Hepatocyte (in vitro differentiated cells): ENCODE results near the gene RBL2. TPM values are rescaled to one million over a fixed set of nuclear protein-coding genes. Genes with fewer than 3 reads are reported as not detected.
"Not testable (repeated sequence)": the region's sequence is repeated elsewhere in the genome, so short reads cannot be mapped to it uniquely, and the experiment has no call there.

Source experiments
- DNase-seq: peaks from one replicate; pipeline ENCODE4 v3.0.0-alpha.2; 2016; ENCODE audit warnings: low spot score
- H2AFZ ChIP-seq: fragments of 200-600 bp; sonication (generic); 2 replicates; pipeline ENCODE4 v1.6.0; 2016; ENCODE audit warnings: antibody characterized with exemption, mild to moderate bottlenecking
- H3K27ac ChIP-seq: fragments of 200-600 bp; sonication (generic); 2 replicates; pipeline ENCODE4 v1.5.1; 2016; ENCODE audit warnings: mild to moderate bottlenecking
- H3K27me3 ChIP-seq: fragments of 200-600 bp; sonication (generic); 2 replicates; pipeline ENCODE4 v1.6.1; 2016
- H3K36me3 ChIP-seq: fragments of 200-600 bp; sonication (generic); replicated peaks from 2 replicates; pipeline ENCODE4 v1.5.1; 2016; ENCODE audit warnings: low read depth; ENCODE audit not compliant: insufficient read depth
- H3K4me1 ChIP-seq: fragments of 200-600 bp; sonication (generic); 2 replicates; pipeline ENCODE4 v1.5.1; 2016; ENCODE audit warnings: mild to moderate bottlenecking, moderate library complexity; ENCODE audit not compliant: insufficient read depth
- H3K4me2 ChIP-seq: fragments of 200-600 bp; sonication (generic); 2 replicates; pipeline ENCODE4 v1.6.0; 2016
- H3K4me3 ChIP-seq: fragments of 200-600 bp; sonication (generic); 2 replicates; pipeline ENCODE4 v1.5.1; 2016; ENCODE audit warnings: mild to moderate bottlenecking
- H3K79me2 ChIP-seq: fragments of 200-600 bp; sonication (generic); 2 replicates; pipeline ENCODE4 v1.6.0; 2017; ENCODE audit warnings: mild to moderate bottlenecking
- H3K9me2 ChIP-seq: fragments of 200-600 bp; sonication (generic); replicated peaks from 2 replicates; pipeline ENCODE4 v1.6.0; 2017; ENCODE audit warnings: mild to moderate bottlenecking; ENCODE audit not compliant: insufficient read depth
- H3K9me3 ChIP-seq: fragments of 200-600 bp; sonication (generic); 2 replicates; pipeline ENCODE4 v1.5.1; 2016; ENCODE audit warnings: low read depth, mild to moderate bottlenecking
- H4K20me1 ChIP-seq: fragments of 200-600 bp; sonication (generic); 2 replicates; pipeline ENCODE4 v1.6.0; 2016; ENCODE audit warnings: mild to moderate bottlenecking; ENCODE audit not compliant: insufficient read depth, poor library complexity, severe bottlenecking
- EZH2 ChIP-seq: fragments of 200-600 bp; sonication (generic); IDR thresholded peaks from 2 replicates; pipeline ENCODE4 v1.6.1; 2016; ENCODE audit warnings: antibody characterized with exemption, mild to moderate bottlenecking, borderline replicate concordance
- EZH2phosphoT487 ChIP-seq: fragments of 200-600 bp; sonication (generic); IDR thresholded peaks from one replicate; pipeline ENCODE4 v1.6.1; 2018; ENCODE audit warnings: antibody characterized with exemption, mild to moderate bottlenecking, low read depth, moderate library complexity; ENCODE audit not compliant: unreplicated experiment, severe bottlenecking
- WGBS: methylation state at CpG from one replicate; pipeline ENCODE4 v1.1.6; 2016; ENCODE audit warnings: low lambda C conversion rate; ENCODE audit errors: missing lambda C conversion rate; 5-methylcytosine and 5-hydroxymethylcytosine counted together
- polyA plus RNA-seq: library from polyadenylated mRNA; unstranded; fragments of >200 nt; fragmentation: Nextera tagmentation; extraction: Ambion mirVana; gene quantifications from 2 replicates; pipeline ENCODE4 v1.2.1, GENCODE V29; 2016
- small RNA-seq: library from RNA; depleted of rRNA; stranded (forward); fragments of <200 nt; gene quantifications from one replicate; pipeline ENCODE3, GENCODE V24; 2014
- total RNA-seq: library from RNA; depleted of rRNA; stranded (reverse); fragments of >200 nt; gene quantifications from 2 replicates; pipeline ENCODE4 v1.2.3, GENCODE V29; 2014
- TF ChIP-seq, protein P1 (sequence below): fragments of 200-600 bp; sonication (generic); IDR thresholded peaks from 2 replicates; pipeline ENCODE4 v1.5.1; 2016; ENCODE audit warnings: antibody characterized with exemption, mild to moderate bottlenecking; ENCODE audit not compliant: poor library complexity

Gene RBL2
- total and polyA plus RNA-seq, 2 experiments from 2014 or later, result 17.3 to 48.8 TPM

DNA sequence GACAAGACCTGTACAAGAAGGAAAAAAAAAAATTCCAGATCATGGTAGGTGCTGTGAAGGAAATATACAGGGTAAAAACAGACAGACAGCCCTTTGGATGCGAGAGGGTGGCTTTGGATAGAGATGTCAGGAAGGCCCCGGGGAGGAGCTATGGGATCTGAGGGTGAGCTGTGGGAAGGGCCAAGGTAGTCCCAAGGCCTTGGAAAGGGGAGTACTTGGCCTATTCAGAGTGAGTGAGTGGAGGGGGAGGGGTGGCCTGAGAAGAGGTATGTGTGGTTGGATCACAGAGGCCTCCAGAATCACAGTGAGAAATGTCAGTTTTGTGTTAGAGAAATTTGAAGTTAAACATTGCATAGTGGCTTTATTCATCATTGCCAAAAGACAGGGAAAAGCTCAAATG is 99.9 kb downstream of the RBL2 start:
- H4K20me1 ChIP-seq, result no peaks in the 10 kb centered on the region
- no peak overlapping the region for H3K27ac ChIP-seq
- H3K4me1 ChIP-seq, result no peaks in the 10 kb centered on the region
- H3K27me3 ChIP-seq, result no peaks in the 10 kb centered on the region
- H3K36me3 ChIP-seq, result no peaks in the 10 kb centered on the region
- 69% methylated on average over 2 of the region's 2 CpGs for WGBS
- no peak overlapping the region for H2AFZ ChIP-seq
- no peaks in the 10 kb centered on the region for H3K79me2 ChIP-seq
- DNase-seq, result no peak
- no peak overlapping the region for H3K4me2 ChIP-seq
- no peak for TF ChIP-seq EZH2phosphoT487
- TF ChIP-seq, protein P1, sequence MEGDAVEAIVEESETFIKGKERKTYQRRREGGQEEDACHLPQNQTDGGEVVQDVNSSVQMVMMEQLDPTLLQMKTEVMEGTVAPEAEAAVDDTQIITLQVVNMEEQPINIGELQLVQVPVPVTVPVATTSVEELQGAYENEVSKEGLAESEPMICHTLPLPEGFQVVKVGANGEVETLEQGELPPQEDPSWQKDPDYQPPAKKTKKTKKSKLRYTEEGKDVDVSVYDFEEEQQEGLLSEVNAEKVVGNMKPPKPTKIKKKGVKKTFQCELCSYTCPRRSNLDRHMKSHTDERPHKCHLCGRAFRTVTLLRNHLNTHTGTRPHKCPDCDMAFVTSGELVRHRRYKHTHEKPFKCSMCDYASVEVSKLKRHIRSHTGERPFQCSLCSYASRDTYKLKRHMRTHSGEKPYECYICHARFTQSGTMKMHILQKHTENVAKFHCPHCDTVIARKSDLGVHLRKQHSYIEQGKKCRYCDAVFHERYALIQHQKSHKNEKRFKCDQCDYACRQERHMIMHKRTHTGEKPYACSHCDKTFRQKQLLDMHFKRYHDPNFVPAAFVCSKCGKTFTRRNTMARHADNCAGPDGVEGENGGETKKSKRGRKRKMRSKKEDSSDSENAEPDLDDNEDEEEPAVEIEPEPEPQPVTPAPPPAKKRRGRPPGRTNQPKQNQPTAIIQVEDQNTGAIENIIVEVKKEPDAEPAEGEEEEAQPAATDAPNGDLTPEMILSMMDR, result no peak
- TF ChIP-seq EZH2, result no peak
- no peaks in the 10 kb centered on the region for H3K9me2 ChIP-seq
- H3K4me3 ChIP-seq, result no peak overlapping the region
- no peaks in the 10 kb centered on the region for H3K9me3 ChIP-seq

DNA sequence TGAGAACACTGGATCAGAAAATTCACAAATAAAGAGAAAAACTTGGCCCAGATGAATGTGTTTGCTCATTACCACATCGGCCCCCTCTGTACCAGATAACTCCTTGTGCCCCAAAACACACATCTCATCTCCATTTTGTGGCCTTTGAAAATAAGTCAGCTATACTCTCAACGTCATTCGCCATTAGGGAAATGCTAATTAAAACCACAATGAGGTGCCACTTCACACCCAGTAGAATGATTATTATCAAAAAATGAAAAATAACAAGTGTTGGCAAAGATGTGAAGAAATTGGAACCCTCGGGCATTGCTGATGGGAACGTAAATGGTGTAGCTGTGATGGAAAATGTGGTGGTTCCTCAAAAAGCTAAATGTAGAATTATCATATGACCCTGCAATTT is 103.4 kb downstream of the RBL2 start:
- no peaks in the 10 kb centered on the region for H3K9me3 ChIP-seq
- WGBS, result 93% methylated on average over 5 of the region's 5 CpGs

GRCh38 chr16:53539346-53539745 is 105.1 kb downstream of the RBL2 start:
- not testable (repeated sequence) for H3K4me1 ChIP-seq, DNase-seq, H3K27me3 ChIP-seq, H3K79me2 ChIP-seq, H3K4me2 ChIP-seq, H4K20me1 ChIP-seq, H3K4me3 ChIP-seq, H2AFZ ChIP-seq, H3K9me2 ChIP-seq, H3K36me3 ChIP-seq, H3K27ac ChIP-seq, H3K9me3 ChIP-seq
- 100% methylated on average over 1 of the region's 27 CpGs for WGBS

More for the DNA sequence above, 103.4 kb downstream of the RBL2 start:
- Histone ChIP-seq H2AFZ (no peak overlapping the region), H3K27ac (no peak overlapping the region), H3K36me3 (no peaks in the 10 kb centered on the region), H3K4me2 (no peak overlapping the region), H3K79me2 (no peaks in the 10 kb centered on the region), H3K9me2 (no peaks in the 10 kb centered on the region), H4K20me1 (no peaks in the 10 kb centered on the region), H3K27me3 (no peaks in the 10 kb centered on the region), H3K4me1 (no peaks in the 10 kb centered on the region), H3K4me3 (no peak overlapping the region)
- no peak for DNase-seq
- no peak for TF ChIP-seq EZH2
- TF ChIP-seq, protein P1, result no peak
- TF ChIP-seq EZH2phosphoT487, result no peak

DNA sequence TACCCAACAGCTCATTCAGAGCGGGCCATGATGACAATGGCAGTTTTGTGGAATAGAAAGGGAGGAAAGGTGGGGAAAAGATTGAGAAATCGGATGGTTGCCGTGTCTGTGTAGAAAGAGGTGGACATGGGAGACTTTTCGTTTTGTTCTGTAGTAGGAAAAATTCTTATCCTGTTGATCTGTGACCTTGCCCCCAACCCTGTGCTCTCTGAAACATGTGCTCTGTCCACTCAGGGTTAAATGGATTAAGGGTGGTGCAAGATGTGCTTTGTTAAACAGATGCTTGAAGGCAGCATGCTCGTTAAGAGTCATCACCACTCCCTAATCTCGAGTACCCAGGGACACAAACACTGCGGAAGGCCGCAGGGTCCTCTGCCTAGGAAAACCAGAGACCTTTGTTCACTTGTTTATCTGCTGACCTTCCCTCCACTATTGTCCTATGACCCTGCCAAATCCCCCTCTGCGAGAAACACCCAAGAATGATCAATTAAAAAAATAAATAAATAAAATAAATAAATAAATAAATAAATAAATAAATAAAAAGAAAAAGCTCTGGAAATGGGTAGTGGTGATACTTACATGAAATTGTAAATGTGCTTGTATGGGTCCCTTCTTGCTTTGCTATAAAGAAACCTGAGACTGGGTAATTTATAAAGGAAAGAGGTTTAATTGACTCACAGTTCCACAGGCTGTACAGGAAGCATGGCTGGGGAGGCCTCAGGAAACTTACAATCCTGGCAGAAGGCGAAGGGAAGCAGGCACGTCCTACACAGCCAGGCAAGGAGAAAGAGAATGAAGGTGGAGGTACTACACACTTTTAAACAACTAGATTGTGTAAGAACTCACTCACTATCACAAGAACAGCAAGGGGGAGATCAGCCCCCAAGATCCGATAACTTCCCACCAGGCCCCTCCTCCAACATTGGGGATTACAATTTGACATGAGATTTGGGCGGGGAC is 105.8 kb downstream of the RBL2 start:
- WGBS, result 74% methylated on average over 13 of the region's 13 CpGs
- DNase-seq, H3K27me3 ChIP-seq, H3K27ac ChIP-seq, H3K4me1 ChIP-seq, H3K36me3 ChIP-seq, H3K4me3 ChIP-seq, H3K4me2 ChIP-seq, H2AFZ ChIP-seq, H3K79me2 ChIP-seq, H3K9me2 ChIP-seq, H3K9me3 ChIP-seq, H4K20me1 ChIP-seq: not testable (repeated sequence)

Small RNA genes lying within 50 kb of the gene (small RNA-seq; reads per million reads assigned to genes)
- gene RNU6-1153P, result not detected

Other genes with a start within 250 kb of the RBL2 start
- gene AKTIP, start 68.7 kb downstream of the RBL2 start, total RNA-seq, result 29.5 and 43.7 TPM in 2 replicates
- gene AKTIP, start 68.7 kb downstream of the RBL2 start, polyA plus RNA-seq, result 24.3 and 38.6 TPM in 2 replicates